Activated B cell treated with CpG ODN at 0.5 μM for 24 hours (primary cell): ENCODE measurements around the gene CARD6. TPM values are rescaled to one million over a fixed set of nuclear protein-coding genes. Genes with fewer than 3 reads are reported as not detected.
A peak's percentile ranks its signal among the peaks of the same experiment; 100 is the strongest.

Experiments used
- ATAC-seq: fragments of 200-7000 bp; cut with Tn5 transposase; one replicate; pipeline ENCODE4 v1.10.0; 2021; ENCODE audit warnings: low read depth, mild to moderate bottlenecking, moderate library complexity
- CTCF ChIA-PET: fragments of 350-600 bp; sonication (Branson Sonifier 250); formaldehyde crosslinking; loops from one replicate; lab custom pipeline; 2021; ENCODE audit warnings: antibody characterized with exemption; lab: Charles Lee
- POLR2A ChIA-PET: fragments of 350-600 bp; sonication (Branson Sonifier 250); formaldehyde crosslinking; loops from one replicate; lab custom pipeline; 2021; ENCODE audit warnings: antibody characterized with exemption; lab: Charles Lee
- DNase-seq: peaks from one replicate; pipeline ENCODE4 v3.0.0; 2022
- H3K27ac Mint-ChIP-seq: one replicate; pipeline ENCODE4 v1.8.0; 2020; ENCODE audit warnings: mixed read lengths
- H3K27me3 Mint-ChIP-seq: one replicate; pipeline ENCODE4 v1.8.0; 2021; ENCODE audit warnings: mixed read lengths
- H3K36me3 Mint-ChIP-seq: one replicate; pipeline ENCODE4 v1.8.0; 2021; ENCODE audit warnings: low read depth, mixed read lengths
- H3K4me1 Mint-ChIP-seq: one replicate; pipeline ENCODE4 v1.8.0; 2021; ENCODE audit warnings: mixed read lengths
- H3K4me3 Mint-ChIP-seq: one replicate; pipeline ENCODE4 v1.8.0; 2020; ENCODE audit warnings: mild to moderate bottlenecking, mixed read lengths
- H3K9me3 Mint-ChIP-seq: one replicate; pipeline ENCODE4 v1.8.0; 2020; ENCODE audit warnings: mixed read lengths
- intact Hi-C: fragments of 100-400 bp; cut with micrococcal nuclease; formaldehyde crosslinking; loops from one replicate; pipeline ENCODE4 v1.15.1; 2024
- total RNA-seq: library from RNA; stranded (reverse); gene quantifications from 2 replicates; pipeline ENCODE4 v1.2.3, GENCODE V29; 2022
- TF ChIP-seq, protein P1 (sequence below): fragments of 200-600 bp; IDR thresholded peaks from one replicate; pipeline ENCODE4 v1.8.0; 2022; ENCODE audit warnings: antibody characterized with exemption, mild to moderate bottlenecking

Gene CARD6
- total RNA-seq, 1 donor from 2014 or later, result 4.3 TPM

DNA sequence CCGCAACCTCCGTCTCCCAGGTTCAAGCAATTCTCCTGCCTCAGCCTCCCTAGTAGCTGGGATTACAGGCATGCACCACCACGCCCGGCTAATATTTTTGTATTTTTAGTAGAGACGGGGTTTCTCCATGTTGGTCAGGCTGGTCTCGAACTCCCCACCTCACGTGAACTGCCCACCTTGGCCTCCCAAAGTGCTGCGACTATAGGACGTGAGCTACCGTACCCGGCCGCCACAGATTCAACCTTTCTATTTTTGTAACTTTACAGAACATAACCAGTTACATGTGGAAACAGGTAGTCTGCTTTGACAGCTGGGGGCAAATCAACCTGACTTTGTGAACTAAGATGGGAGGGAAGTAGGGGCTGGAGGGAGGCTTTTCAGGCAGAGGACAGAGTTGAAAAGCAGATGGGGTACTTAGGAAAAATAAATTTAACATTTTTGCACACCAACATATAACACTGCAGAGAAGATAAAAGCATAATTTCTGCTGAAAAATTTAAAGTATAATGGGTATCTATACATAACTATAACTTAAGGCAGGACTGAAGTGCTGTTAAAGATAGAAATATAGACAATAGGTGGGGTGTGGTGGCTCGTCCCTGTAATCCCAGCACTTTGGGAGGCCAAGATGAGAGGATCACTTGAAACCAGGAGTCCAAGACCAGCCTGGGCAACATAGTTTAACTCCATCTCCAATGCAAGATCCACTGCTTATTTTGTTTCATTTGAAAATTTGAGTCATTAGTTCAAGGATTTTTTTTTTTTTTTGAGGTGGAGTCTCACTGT lies 11.2 kb upstream of the CARD6 start:
- Mint-ChIP-seq H3K27ac (no peak overlapping the region), H3K36me3 (peaks cover 93% of the 10 kb centered on the region), H3K4me1 (peaks cover 41% of the 10 kb centered on the region), H3K27me3 (no peaks in the 10 kb centered on the region), H3K4me3 (no peak overlapping the region), H3K9me3 (no peaks in the 10 kb centered on the region)
- DNase-seq (no peak), ATAC-seq (no peak)
- ChIA-PET CTCF (no interaction called here), POLR2A (interaction anchor here (0.6 to 1.4 kb wide), 4 partner anchors 12 to 423 kb away, joined by 3 to 4 read pairs (median 4); partner anchors contain the start of gene PRKAA1)
- TF ChIP-seq, protein P1, sequence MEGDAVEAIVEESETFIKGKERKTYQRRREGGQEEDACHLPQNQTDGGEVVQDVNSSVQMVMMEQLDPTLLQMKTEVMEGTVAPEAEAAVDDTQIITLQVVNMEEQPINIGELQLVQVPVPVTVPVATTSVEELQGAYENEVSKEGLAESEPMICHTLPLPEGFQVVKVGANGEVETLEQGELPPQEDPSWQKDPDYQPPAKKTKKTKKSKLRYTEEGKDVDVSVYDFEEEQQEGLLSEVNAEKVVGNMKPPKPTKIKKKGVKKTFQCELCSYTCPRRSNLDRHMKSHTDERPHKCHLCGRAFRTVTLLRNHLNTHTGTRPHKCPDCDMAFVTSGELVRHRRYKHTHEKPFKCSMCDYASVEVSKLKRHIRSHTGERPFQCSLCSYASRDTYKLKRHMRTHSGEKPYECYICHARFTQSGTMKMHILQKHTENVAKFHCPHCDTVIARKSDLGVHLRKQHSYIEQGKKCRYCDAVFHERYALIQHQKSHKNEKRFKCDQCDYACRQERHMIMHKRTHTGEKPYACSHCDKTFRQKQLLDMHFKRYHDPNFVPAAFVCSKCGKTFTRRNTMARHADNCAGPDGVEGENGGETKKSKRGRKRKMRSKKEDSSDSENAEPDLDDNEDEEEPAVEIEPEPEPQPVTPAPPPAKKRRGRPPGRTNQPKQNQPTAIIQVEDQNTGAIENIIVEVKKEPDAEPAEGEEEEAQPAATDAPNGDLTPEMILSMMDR, result no peak
- intact Hi-C loops, result no loop called here

DNA sequence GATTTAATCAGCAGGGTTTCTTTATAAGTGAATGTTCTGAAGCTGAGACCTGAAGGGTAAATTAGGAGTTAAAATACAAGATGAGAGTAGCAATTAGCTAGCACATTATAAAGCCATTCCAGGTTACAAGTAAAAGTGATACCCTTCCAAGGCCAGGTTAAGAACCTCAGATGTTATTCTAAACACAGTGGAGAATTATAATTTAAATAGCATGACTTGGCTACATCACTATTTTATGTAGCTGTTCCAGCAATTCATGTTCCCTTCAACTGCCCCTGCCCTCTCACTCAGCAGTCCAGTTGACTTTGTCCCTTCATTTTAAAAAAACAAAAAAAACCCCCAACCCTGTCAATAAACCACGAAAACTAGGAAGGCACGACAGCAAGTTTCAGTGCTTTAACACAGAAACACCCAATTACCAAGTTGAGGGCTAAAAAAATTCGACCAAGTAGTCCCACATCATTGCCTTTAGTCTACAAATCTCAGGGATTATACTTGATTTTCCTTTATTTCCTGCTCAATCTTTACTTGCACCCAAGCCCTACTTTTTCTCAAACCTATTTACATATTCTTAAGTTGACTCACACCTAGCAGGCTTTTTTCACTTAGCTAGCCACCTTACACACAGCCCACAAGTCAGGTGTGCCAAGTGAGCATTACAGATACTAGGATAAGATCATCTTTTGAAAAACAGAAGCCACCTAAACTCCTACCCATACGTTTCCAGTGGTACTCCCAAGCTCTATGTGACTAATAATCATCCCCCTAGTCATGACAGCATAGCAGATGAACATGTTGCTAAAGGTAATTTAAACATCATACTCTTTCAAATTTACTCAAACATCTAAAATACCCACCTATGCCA lies 9.6 kb upstream of the CARD6 start:
- no peak for ATAC-seq
- peaks cover 53% of the 10 kb centered on the region for H3K4me1 Mint-ChIP-seq
- DNase-seq, result no peak
- ChIA-PET CTCF (no interaction called here), POLR2A (no interaction called here)
- peak overlapping the region; percentile 57 for H3K27ac Mint-ChIP-seq
- H3K27me3 Mint-ChIP-seq, result no peaks in the 10 kb centered on the region
- TF ChIP-seq, protein P1, result no peak
- H3K9me3 Mint-ChIP-seq, result no peaks in the 10 kb centered on the region
- peak overlapping the region; percentile 21 for H3K4me3 Mint-ChIP-seq
- intact Hi-C loops, result no loop called here
- H3K36me3 Mint-ChIP-seq, result peaks cover 84% of the 10 kb centered on the region

DNA sequence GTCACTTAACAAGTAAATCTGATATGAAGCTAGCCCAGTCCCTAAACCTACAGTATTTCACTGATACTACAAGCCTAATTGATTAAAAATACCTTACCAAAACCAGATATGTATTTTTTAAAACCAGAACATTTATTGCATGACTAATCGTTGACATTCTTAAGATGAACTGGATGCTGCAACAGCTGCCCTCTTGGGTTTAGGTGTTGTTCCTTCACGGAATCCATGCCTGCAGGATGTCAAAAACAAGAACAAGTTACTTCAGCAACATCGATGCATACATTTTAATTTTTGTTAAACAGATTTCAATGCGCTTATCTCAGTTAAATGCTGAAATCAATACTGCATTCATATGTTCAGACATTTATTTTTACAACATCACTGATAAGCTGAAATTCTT lies 8.8 kb upstream of the CARD6 start:
- intact Hi-C loops, result no loop called here
- ChIA-PET CTCF (no interaction called here), POLR2A (no interaction called here)
- no peak for ATAC-seq
- Mint-ChIP-seq H3K9me3 (no peaks in the 10 kb centered on the region), H3K4me3 (no peak overlapping the region), H3K4me1 (peaks cover 53% of the 10 kb centered on the region), H3K36me3 (peaks cover 78% of the 10 kb centered on the region), H3K27me3 (no peaks in the 10 kb centered on the region), H3K27ac (peak overlapping the region; percentile 57)
- no peak for DNase-seq
- TF ChIP-seq, protein P1, result no peak

DNA sequence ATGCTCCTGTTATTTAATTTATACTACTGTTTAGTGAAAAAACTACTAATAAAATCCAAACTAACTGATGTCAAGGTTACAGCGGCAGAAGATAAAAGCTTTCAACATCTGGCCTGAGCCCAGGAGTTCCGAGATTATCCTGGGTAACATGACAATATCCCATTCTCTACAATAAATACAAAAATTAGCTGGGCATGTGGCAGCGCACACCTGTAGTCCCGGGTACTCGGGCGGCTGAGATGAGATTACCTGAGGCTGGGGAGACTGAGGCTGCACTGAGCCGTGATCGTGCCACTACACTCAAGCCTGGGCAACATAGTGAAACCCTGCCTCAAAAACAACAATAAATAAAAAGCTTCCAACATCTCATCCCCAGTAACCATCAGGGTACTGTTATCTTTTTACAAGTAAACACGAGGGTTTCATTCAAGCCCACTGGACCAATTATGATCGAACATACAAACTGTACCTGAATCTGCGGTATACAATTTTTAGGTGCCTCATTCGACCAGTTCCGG lies 7.4 kb upstream of the CARD6 start:
- ChIA-PET CTCF (no interaction called here), POLR2A (no interaction called here)
- Mint-ChIP-seq H3K27ac (peak overlapping the region; percentile 99), H3K36me3 (peaks cover 63% of the 10 kb centered on the region), H3K4me3 (peak overlapping the region; percentile 100), H3K4me1 (peaks cover 49% of the 10 kb centered on the region), H3K9me3 (no peaks in the 10 kb centered on the region), H3K27me3 (no peaks in the 10 kb centered on the region)
- ATAC-seq, result no peak
- intact Hi-C loops, result loop anchor here (2.0 kb wide), 1 partner anchor 1759 kb away; the partner anchor contains the start of gene RICTOR
- TF ChIP-seq, protein P1, result no peak
- no peak for DNase-seq
